DMS79 (cell line): Measurements from ENCODE around the gene SLCO1B3.

Source experiments
- DNase-seq: peaks from one replicate; lab custom pipeline; 2025; lab: John Stamatoyannopoulos, UW

SLCO1B3 gene

GRCh38 chr12:20883288-20883687 is 72.8 kb downstream of the SLCO1B3 start:
- DNase-seq, result no peak

DNA sequence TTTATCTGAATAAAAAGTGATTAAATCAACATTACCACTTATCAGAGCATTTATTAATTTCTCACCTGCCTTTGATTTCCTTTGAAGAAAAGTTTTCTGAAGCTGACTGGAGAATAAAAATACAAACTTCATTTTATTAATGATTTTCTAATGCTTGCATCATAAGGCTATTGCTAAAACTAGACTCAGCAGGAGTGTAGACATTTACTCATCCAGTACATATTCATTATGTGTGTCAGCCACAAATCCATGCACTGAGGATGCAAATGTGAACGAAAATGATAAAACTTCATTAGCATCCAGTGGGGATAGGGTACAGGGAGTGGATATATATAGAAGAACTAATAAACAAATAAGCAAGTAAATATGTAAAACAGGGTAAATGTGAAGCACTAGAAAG is 74.6 kb downstream of the SLCO1B3 start:
- DNase-seq, result no peak

- no peak for DNase-seq
Observed at GRCh38 chr12:20885552-20885951, 75.0 kb downstream of the SLCO1B3 start.

DNA sequence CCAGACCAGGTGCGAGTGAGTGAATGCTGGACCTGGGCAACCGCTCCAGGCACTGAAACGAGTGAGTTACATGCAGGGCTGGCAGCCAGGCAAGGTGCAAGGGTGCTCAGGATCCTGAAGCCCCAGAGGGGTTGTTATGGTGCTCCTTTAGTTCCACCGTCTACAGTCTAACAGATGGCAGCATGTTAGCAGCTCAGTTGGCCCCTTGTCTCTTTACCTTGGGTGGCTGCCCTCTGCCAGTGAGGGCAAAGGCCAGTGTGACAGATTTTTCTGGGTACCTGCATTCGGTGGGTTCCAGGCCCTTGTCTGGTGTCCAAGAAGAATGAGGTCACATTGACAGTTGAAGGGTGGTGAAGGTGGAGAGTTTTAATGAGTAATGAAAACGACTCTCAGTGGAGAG is 106.8 kb downstream of the SLCO1B3 start:
- DNase-seq, result no peak

DNA sequence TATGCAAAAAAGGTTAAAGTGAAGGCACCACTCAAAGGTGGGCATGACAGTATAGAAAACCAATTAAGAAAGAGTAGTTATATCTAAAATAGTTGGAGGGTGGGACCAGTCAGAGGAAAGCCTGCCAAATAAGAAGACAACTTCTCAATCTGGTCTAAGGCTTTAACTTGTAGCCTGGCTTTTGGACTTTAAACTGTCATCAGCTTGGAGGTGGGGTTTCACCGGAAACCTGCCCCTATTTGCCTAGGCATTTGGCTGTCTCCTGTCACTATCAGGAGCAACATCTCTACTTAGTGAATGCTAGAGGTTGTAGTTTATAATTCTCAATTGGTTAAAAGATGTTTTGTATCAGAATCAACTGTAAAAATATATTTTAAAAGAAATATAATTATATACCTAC is 107.3 kb downstream of the SLCO1B3 start:
- no peak for DNase-seq

DNA sequence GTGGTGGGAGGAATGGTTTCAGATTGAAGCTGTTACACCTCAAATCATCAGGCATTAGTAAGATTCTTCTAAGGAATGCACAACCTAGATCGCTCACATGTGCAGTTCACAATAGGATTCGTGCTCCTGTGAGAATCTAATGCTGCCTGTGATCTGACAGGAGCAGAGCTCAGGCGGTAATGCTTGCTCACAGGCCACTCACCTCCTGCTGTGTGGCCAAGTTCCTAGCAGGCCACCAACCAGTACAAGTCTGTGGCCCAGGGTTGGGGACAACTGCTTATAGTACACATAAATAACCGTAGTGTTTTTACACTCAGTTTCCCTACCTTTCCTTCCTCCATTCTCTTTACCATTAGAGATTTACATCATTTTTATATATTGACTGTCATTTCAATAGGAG is 121.4 kb downstream of the SLCO1B3 start:
- DNase-seq, result no peak

DNA sequence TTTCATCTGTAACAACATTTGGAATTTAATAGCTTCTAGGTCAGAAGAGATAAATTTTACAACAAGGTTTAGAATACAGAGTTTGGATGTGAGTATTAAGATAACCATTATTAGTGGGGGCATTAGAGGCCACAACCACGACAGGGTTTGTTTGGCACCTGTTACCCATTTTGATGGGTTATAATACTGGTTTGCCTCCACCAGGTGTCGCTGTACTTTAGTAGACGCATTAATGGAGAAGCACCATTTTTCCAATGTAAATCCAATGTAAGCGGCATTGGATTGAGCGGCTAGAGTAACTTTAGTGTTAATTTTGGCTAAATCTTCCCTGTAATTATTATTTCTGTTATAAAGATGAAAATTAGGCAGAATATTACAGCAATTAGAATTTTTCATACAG is 136.2 kb downstream of the SLCO1B3 start:
- no peak for DNase-seq

DNA sequence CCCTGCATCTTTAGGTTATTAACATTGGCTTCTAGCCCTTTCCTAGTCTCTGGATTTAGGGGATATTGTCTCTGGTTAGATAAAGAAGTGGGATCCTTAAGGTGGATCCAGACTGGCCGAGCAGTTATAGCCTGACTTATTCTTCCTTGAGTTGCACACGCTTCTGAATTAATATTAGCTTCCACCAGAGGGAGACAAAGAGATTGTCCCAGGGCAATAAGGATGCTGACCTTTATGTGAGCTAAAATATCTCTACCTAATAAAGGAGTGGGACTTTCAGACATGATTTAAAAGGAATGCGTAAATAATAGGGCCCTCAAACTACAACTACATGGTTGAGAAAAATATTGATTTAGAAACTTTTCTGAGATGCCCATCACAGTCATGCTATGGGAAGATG is 139.7 kb downstream of the SLCO1B3 start:
- no peak for DNase-seq

GRCh38 chr12:20963303-20963702 is 152.8 kb downstream of the SLCO1B3 start:
- DNase-seq, result no peak

- DNase-seq, result no peak
Observed at GRCh38 chr12:20963762-20964161, 153.3 kb downstream of the SLCO1B3 start.
